ENCODE measurements around the gene FAM13A. TPM values are rescaled to one million over a fixed set of nuclear protein-coding genes. Genes with fewer than 3 reads are reported as not detected.
"Not testable (repeated sequence)": the region's sequence is repeated elsewhere in the genome, so short reads cannot be mapped to it uniquely, and the experiment has no call there.

FAM13A gene
- total RNA-seq, 1 donor from 2014 or later: 54.7 TPM

GRCh38 chr4:88907478-88907877, 149.5 kb downstream of the FAM13A start:
- DNase-seq (ENCODE audit: low spot score): no peak

GRCh38 chr4:88904240-88904639, 152.7 kb downstream of the FAM13A start:
- not testable (repeated sequence) for DNase-seq (ENCODE audit: low spot score)

GRCh38 chr4:88900432-88900831, 156.6 kb downstream of the FAM13A start:
- DNase-seq (ENCODE audit: low spot score): no peak

- no peak for DNase-seq (ENCODE audit: low spot score)
Observed at GRCh38 chr4:88897752-88898151, 159.2 kb downstream of the FAM13A start.

- DNase-seq (ENCODE audit: low spot score): no peak
Observed at GRCh38 chr4:88897180-88897579, 159.8 kb downstream of the FAM13A start.

- no peak for DNase-seq (ENCODE audit: low spot score)
Observed at GRCh38 chr4:88893961-88894360, 163.0 kb downstream of the FAM13A start.

- DNase-seq (ENCODE audit: low spot score): no peak
Observed at GRCh38 chr4:88892646-88893045, 164.3 kb downstream of the FAM13A start.

GRCh38 chr4:88891636-88892035, 165.3 kb downstream of the FAM13A start:
- DNase-seq (ENCODE audit: low spot score): no peak

GRCh38 chr4:88887409-88887808, 169.6 kb downstream of the FAM13A start:
- DNase-seq (ENCODE audit: low spot score): not testable (repeated sequence)

- no peak for DNase-seq (ENCODE audit: low spot score)
Observed at GRCh38 chr4:88881227-88881569, 175.8 kb downstream of the FAM13A start.

GRCh38 chr4:88880501-88881226, 176.3 kb downstream of the FAM13A start:
- no peak for DNase-seq (ENCODE audit: low spot score)

GRCh38 chr4:88879991-88880390, 177.0 kb downstream of the FAM13A start:
- DNase-seq (ENCODE audit: low spot score): no peak

GRCh38 chr4:88878642-88879041, 178.3 kb downstream of the FAM13A start:
- no peak for DNase-seq (ENCODE audit: low spot score)

- no peak for DNase-seq (ENCODE audit: low spot score)
Observed at GRCh38 chr4:88870428-88870827, 186.6 kb downstream of the FAM13A start.

- DNase-seq (ENCODE audit: low spot score): no peak
Observed at GRCh38 chr4:88868510-88868909, 188.5 kb downstream of the FAM13A start.

GRCh38 chr4:88866862-88867550, 190.0 kb downstream of the FAM13A start:
- no peak for DNase-seq (ENCODE audit: low spot score)

- no peak for DNase-seq (ENCODE audit: low spot score)
Observed at GRCh38 chr4:88865466-88865865, 191.5 kb downstream of the FAM13A start.

- no peak for DNase-seq (ENCODE audit: low spot score)
Observed at GRCh38 chr4:88865046-88865445, 191.9 kb downstream of the FAM13A start.

- DNase-seq (ENCODE audit: low spot score): peak; percentile 33
Observed at GRCh38 chr4:88860586-88860985, 196.4 kb downstream of the FAM13A start.

GRCh38 chr4:88859191-88859812, 197.7 kb downstream of the FAM13A start:
- no peak for DNase-seq (ENCODE audit: low spot score)

GRCh38 chr4:88858752-88859151, 198.2 kb downstream of the FAM13A start:
- peak; percentile 41 for DNase-seq (ENCODE audit: low spot score)

GRCh38 chr4:88857588-88857987, 199.4 kb downstream of the FAM13A start:
- no peak for DNase-seq (ENCODE audit: low spot score)

- peak; percentile 50 for DNase-seq (ENCODE audit: low spot score)
Observed at GRCh38 chr4:88854481-88854880, 202.5 kb downstream of the FAM13A start.

All from umbilical cord (tissue), 2 donors.